ENCODE measurements around the gene SLC6A11. TPM values are rescaled to one million over a fixed set of nuclear protein-coding genes. Genes with fewer than 3 reads are reported as not detected.

Gene SLC6A11
- total and polyA plus RNA-seq, 9 of the 15 experiments (the other 6 are each of a cell fraction or from before 2014, with no cell fraction given), result 0.04 TPM; not detected in 8

DNA sequence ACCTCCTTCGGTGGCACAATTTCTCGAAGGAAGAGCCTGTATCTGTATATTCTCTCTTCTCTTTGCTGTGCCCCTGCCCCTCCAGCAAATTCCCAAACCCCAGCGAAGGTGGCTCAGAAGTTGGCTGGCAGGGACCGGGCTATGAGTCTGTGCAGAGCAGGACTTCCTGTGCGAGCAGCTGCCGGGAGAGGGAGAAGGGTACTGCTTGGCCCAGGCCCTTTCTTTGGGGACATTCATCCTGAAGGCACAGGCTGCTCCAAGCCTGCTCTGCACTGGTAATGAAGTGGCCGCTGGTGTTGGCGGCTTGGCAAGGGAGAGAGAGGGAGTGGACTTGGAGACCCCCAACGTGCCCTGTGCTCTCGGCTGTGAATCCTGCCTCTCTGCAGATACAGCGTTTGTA, 1.5 kb downstream of the SLC6A11 start:
- ChIA-PET POLR2A (interaction anchor here (0.6 kb wide), 1 partner anchor 23 kb away, joined by 3 read pairs; no protein-coding TSS in a partner anchor), CTCF (ENCODE audit: low intra/inter-chr PET ratio) (no interaction called here)
- no peaks in the 10 kb centered on the region; the same call in 1 of the 2 replicates for H4K20me1 ChIP-seq (replicated peaks; ENCODE audit: control insufficient read depth, insufficient read depth, low read length)
- intact Hi-C loops (cut with micrococcal nuclease), result no loop called here
- H3K4me1 ChIP-seq (replicated peaks in 1 of 2; ENCODE audit: control insufficient read depth in 2 of 2, insufficient read depth in 2 of 2, low read length in 2 of 2), result peaks cover 0 to 7% of the 10 kb centered on the region in 2 experiments; a peak in 1 of 5 replicates
- FAIRE-seq (no peak), DNase-seq (ENCODE audit: extremely low read depth in 1 of 4, low spot score in 3 of 4) (no peak), ATAC-seq (no peak)
- in situ Hi-C loops (cut with MboI), result no loop called here
- peaks cover 8 to 29% of the 10 kb centered on the region in 2 experiments; a peak in 3 of 5 replicates for H3K27me3 ChIP-seq (ENCODE audit: control insufficient read depth in 2 of 2, insufficient read depth in 2 of 2, low read length in 2 of 2)
- TF ChIP-seq MAFK (IDR thresholded peaks at IDR 0.05; ENCODE audit: low read length) (no peak), SMC3 (conservative IDR thresholded peaks at IDR 0.05; ENCODE audit: insufficient read depth, low read depth, low read length) (no peak), SFPQ (IDR thresholded peaks at IDR 0.05; ENCODE audit: low read depth, low read length) (no peak)
- H3K4me3 ChIP-seq, result no peak overlapping the region
- no peak overlapping the region for H3K4me2 ChIP-seq (ENCODE audit: insufficient read depth, low read length)
- no peaks in the 10 kb centered on the region for H3K9me3 ChIP-seq (replicated peaks; ENCODE audit: control insufficient read depth, insufficient read depth, low read depth, low read length)
- no peak overlapping the region for H3K9ac ChIP-seq (ENCODE audit: insufficient read depth in 1 of 2, low read depth in 2 of 2, low read length in 2 of 2)
- H2AFZ ChIP-seq (ENCODE audit: low read depth, low read length), result no peak overlapping the region
- BruUV-seq (replicated peaks), result no TSS peak
- H3K36me3 ChIP-seq (ENCODE audit: control insufficient read depth, insufficient read depth, low read length), result no peaks in the 10 kb centered on the region
- no peaks in the 10 kb centered on the region for H3K79me2 ChIP-seq (ENCODE audit: control insufficient read depth, insufficient read depth, low read length)
- H3K9me1 ChIP-seq (ENCODE audit: control insufficient read depth, insufficient read depth, low read length), result peaks cover 2% of the 10 kb centered on the region
- H3K27ac ChIP-seq (ENCODE audit: extremely low read depth, low read depth, low read length), result no peak overlapping the region
- WGBS (ENCODE audit: insufficient coverage, low coverage, missing lambda C conversion rate), result 2% methylated on average over 11 of the region's 11 CpGs

GRCh38 chr3:10822055-10822454, 6.0 kb downstream of the SLC6A11 start:
- Histone ChIP-seq H2AFZ (ENCODE audit: low read depth, low read length) (no peak overlapping the region), H3K4me3 (no peak overlapping the region), H3K4me2 (ENCODE audit: insufficient read depth, low read length) (no peak overlapping the region), H3K36me3 (ENCODE audit: control insufficient read depth, insufficient read depth, low read length) (no peaks in the 10 kb centered on the region), H3K27me3 (ENCODE audit: control insufficient read depth in 2 of 2, insufficient read depth in 2 of 2, low read length in 2 of 2) (peaks cover 6 to 7% of the 10 kb centered on the region in 2 experiments; a peak in 3 of 5 replicates), H4K20me1 (replicated peaks; ENCODE audit: control insufficient read depth, insufficient read depth, low read length) (no peaks in the 10 kb centered on the region), H3K4me1 (replicated peaks in 1 of 2; ENCODE audit: control insufficient read depth in 2 of 2, insufficient read depth in 2 of 2, low read length in 2 of 2) (no peaks in the 10 kb centered on the region), H3K27ac (ENCODE audit: extremely low read depth, low read depth, low read length) (no peak overlapping the region), H3K9me1 (ENCODE audit: control insufficient read depth, insufficient read depth, low read length) (peaks cover 2% of the 10 kb centered on the region), H3K79me2 (ENCODE audit: control insufficient read depth, insufficient read depth, low read length) (no peaks in the 10 kb centered on the region), H3K9me3 (replicated peaks; ENCODE audit: control insufficient read depth, insufficient read depth, low read depth, low read length) (no peaks in the 10 kb centered on the region), H3K9ac (ENCODE audit: insufficient read depth in 1 of 2, low read depth in 2 of 2, low read length in 2 of 2) (no peak overlapping the region)
- ChIA-PET CTCF (ENCODE audit: low intra/inter-chr PET ratio) (no interaction called here), POLR2A (no interaction called here)
- intact Hi-C loops (cut with micrococcal nuclease), result no loop called here
- BruUV-seq (replicated peaks), result no TSS peak
- FAIRE-seq (no peak), ATAC-seq (no peak), DNase-seq (ENCODE audit: extremely low read depth in 1 of 4, low spot score in 3 of 4) (no peak)
- WGBS (ENCODE audit: insufficient coverage, low coverage, missing lambda C conversion rate), result 0% methylated on average over 5 of the region's 5 CpGs
- in situ Hi-C loops (cut with MboI), result no loop called here
- TF ChIP-seq CHCHD3 (CRISPR knock-in tag; IDR thresholded peaks at IDR 0.05) (no peak), ZNF740 (CRISPR knock-in tag; IDR thresholded peaks at IDR 0.05) (no peak), ZNF740 (tag; IDR thresholded peaks at IDR 0.05) (no peak), ZNF41 (CRISPR knock-in tag; conservative IDR thresholded peaks at IDR 0.05) (no peak), TRIM24 (IDR thresholded peaks at IDR 0.05) (no peak), FOSL1 (tag; conservative IDR thresholded peaks at IDR 0.05) (no peak), PYGO2 (tag; IDR thresholded peaks at IDR 0.05) (no peak), MEF2D (tag; conservative IDR thresholded peaks at IDR 0.05; ENCODE audit: low read depth) (no peak), ATF1 (CRISPR knock-in tag; IDR thresholded peaks at IDR 0.05) (no peak), ATF1 (tag; IDR thresholded peaks at IDR 0.05) (no peak), ZNF174 (CRISPR knock-in tag; IDR thresholded peaks at IDR 0.05) (no peak), SAP30 (IDR thresholded peaks at IDR 0.05; ENCODE audit: borderline replicate concordance, insufficient read depth, low read depth, low read length, poor library complexity, severe bottlenecking) (no peak), SREBF2 (CRISPR knock-in tag; IDR thresholded peaks at IDR 0.05) (no peak)

Data from K562 (cell line).